Measurements from ENCODE around the gene PDE11A.

PDE11A gene

DNA sequence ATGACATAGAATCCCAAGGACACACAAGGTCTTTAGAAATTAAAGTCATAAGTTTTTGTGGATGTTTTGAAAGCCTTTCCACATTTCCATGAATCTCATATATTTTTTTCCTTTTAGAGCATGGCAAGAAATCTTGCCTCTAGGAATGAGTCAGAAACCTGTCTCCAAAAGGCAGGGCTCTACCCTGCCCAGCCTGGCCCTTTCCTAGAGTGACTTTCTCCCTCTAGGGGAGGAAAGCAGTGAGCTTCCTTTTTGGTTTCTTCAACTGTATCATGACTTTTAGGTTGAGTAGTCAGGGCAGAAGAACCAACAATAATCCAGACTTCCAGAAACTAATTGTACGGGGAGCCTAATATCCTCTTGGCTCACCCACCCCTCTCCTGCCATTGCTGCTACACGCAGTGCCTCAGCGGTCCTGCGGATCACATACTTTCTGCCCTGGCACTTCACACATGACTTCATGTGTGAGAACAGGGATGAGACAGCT is 379.8 kb downstream of the PDE11A start:
- no peak for DNase-seq (ENCODE audit: low read depth)

- DNase-seq (ENCODE audit: low read depth): no peak
Observed at GRCh38 chr2:177692042-177692782, 380.4 kb downstream of the PDE11A start.

DNA sequence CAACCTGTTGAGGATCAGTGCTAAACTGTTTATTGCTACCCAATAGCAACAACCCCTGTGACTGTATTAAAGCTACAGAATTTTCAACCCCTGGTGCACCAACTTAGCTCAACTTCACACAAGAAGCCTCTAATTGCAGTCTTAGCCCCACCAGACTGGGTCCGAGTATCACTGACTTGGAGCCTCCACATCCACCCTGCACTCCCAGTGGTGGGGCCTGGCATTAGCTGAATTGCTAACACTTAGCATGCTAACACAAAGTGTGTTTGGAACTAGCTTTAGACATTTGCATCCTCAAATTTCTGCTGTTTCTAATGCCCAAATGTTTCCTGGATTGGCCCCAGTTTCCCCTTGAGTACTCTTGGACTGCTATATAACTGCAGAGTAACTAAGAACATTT is 381.4 kb downstream of the PDE11A start:
- no peak for DNase-seq (ENCODE audit: low read depth)

- DNase-seq (ENCODE audit: low read depth): no peak
Observed at GRCh38 chr2:177689623-177690022, 383.0 kb downstream of the PDE11A start.

DNA sequence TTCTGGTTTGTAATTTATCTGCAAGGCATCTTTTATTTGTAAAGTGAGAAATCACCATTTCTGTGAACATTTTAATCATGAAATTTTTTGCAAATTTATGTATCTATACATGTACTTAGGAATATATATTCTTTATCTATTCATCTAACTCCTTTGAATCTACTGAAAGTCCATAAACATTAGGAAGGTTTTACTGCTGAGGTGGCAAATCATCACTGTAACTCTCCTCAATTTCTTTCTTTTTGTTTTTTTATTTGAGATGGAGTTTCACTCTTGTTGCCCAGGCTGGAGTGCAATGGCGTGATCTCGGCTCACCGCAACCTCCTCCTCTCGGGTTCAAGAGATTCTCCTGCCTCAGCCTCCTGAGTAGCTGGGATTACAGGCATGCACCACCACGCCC is 383.7 kb downstream of the PDE11A start:
- no peak for DNase-seq (ENCODE audit: low read depth)

- DNase-seq (ENCODE audit: low read depth): no peak
Observed at GRCh38 chr2:177683661-177684069, 388.9 kb downstream of the PDE11A start.

DNA sequence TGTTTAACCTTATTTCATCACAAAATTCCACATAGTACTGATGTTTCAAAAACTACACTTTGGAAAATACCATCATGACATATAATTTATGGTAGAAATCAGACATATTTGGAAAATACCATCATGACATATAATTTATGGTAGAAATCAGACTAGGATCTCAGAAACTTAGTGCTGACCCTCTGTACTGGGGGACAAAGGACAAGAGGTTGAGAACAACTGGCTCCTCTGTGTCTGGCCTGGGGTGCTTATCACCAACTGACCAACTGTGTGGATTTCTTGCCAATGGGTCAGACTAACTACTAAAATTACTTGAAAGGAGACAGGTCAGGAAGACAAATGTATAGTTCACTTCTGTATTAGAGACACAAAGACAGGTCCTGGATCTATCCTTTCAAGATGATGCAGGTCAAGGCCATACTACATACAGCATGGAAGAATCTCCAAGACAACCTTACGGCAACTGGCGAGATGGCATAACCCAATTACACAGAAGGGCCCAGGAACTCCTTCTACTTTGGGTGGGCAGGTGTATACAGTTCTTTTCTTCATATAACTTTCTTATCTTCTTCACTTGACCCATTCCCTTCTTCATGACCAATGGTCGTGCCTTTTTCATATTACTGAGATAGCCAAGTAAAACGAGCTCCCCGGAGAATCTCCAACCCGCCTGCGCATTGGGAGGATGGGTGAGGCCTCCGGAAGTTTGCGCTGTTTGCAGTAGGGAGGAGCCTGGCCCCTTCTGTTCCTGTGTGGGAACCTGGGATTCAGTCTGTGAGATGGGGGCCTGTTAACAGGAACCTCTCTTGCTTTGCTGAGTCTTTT is 389.5 kb downstream of the PDE11A start:
- DNase-seq (ENCODE audit: low read depth): no peak

- DNase-seq (ENCODE audit: low read depth): no peak
Observed at GRCh38 chr2:177682006-177682405, 390.6 kb downstream of the PDE11A start.

DNA sequence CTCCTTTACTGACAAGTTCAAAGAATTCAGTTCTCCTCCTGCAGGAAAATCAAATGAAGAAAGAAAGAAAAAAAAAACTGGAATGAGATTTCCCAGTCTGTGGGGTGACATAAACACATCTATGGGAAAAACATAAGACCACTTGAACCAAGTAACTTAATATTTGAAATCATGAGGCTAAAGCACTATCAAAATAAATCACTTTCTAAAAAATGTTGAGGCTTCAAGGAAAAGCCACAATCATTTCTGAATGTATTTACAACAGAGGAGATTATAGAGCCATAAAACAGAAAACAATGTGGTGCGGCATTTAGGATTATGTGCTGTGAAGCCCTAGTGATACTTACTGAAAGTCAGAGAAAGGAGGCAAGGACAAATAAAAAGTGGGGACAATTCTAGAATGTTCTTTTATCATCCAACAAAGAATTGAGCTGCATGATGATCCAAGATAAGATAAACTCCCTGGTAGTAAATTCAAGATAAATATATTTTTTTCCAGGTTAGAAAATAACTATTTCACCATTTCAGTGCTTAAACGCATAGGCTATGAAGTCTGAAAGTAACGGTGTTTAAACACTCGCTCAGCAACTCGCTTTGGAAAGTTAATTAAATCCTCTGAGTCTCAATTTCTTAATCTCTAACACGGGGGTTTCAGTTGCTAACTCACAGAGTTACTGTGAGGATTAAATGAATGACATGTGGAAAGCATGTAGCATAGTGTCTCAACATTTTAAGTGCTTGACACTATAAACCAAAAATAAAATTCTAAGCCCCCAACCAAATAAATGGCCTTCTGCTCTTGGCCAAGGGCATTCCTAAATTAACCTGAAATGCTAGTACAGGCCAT is 391.5 kb downstream of the PDE11A start:
- no peak for DNase-seq (ENCODE audit: low read depth)

DNA sequence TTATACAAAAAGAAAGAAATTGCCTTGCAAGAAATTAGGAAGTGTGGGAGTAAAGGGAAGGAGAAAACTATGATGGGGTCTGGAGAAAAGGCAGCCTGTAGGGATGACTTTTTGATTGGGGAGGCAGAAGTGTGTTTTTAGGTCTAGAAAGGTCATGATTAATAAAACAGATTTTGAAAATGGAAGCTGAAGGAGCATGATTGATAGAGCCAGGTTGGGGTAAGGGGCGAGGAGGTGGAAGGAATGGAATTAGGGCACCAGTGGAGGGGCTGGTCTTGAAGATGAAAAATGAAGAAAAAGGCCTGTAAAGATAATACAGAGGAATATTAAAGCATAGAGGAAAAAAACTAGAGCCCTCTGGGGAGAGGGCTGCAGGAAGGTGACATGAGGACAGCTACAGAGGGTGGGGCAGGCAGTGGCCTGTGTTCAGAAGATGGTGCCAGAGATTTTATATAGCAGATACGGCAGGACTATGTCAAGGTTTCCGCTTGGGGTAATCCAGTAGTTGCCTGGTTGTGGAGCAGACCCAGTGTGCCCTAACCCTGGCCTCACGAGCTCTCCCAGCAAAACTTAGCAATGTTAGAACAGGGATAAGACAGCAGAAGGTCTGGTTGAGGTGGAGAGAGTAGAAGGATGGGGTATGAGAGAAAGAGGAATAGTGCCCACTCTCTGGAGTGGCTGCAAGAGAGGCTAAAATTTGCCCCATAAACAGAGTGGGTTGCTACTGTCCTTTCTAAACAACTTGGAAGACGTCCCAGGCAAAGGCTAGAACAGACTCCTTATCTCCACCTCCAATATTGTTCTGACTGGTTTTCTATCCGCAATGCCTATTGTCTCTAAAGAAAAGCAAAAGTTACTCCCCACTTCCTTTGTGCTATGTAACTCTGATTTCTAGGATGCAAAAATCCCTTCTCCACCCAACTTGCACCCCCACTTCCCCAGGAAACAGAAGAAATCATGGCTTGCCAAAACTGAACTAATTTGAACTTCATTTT is 392.7 kb downstream of the PDE11A start:
- no peak for DNase-seq (ENCODE audit: low read depth)

DNA sequence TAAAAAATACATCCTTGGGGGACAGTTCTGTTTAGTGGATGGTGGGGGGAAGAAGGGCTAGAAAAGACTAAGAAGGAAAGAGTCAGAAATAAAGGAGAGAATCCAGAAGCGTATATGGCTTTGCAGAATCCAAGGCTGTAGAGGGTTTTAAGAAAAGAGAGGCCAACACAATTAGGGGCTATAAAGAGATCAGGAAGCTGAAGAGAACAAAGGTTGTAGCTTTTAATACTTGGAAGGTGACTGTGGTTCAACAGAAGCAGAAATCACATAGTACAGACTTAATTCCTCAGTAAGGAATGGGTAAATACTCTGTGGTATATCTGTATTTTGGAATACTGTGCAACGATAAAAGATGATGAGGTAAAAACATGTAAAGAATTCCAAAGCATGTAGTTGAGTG is 393.6 kb downstream of the PDE11A start:
- DNase-seq (ENCODE audit: low read depth): no peak

GRCh38 chr2:177676636-177677035 is 395.9 kb downstream of the PDE11A start:
- no peak for DNase-seq (ENCODE audit: low read depth)

- DNase-seq (ENCODE audit: low read depth): no peak
Observed at GRCh38 chr2:177675825-177676224, 396.8 kb downstream of the PDE11A start.

DNA sequence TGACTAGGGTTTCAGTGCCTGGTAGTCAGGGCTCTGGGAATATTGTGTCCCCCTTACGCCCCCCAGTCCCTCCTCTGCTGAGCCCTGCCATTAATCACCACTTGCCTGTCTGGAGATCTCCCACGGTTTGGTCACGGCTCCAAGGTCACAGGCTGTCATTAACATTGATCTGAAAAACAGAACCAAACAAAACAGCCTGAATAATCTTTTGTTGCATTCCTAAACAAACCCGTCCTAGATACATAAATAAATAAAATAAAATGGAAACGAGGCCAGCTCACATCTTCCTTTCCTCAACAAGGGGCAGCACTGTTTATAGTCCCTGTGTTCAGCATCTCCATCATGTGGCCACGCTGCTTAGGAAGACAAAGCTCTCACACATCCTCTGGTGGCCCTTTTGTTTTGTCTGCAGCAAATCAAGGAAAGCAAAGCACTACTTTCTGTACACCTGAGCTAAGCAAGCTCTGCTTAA is 397.2 kb downstream of the PDE11A start:
- no peak for DNase-seq (ENCODE audit: low read depth)

- no peak for DNase-seq (ENCODE audit: low read depth)
Observed at GRCh38 chr2:177673602-177674595, 398.7 kb downstream of the PDE11A start.

DNA sequence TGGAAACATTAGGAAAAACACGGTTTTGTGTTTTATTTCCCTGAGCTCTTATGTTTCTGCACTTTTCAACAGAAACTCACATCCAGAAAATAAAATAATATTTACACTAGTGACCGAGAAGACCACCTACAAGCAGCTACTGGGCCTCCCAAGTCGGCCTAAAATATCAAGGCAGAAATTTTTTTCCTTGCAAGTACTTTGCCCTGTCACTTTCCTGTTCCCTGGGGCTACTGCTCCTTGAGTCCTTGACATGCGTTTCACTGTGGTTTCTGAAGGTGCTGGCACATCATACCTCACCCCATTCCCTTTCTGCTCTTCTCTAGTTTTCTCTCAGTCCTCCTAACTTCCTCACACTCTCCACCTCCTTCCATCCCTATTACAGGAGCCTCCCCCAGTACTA is 400.9 kb downstream of the PDE11A start:
- no peak for DNase-seq (ENCODE audit: low read depth)

DNA sequence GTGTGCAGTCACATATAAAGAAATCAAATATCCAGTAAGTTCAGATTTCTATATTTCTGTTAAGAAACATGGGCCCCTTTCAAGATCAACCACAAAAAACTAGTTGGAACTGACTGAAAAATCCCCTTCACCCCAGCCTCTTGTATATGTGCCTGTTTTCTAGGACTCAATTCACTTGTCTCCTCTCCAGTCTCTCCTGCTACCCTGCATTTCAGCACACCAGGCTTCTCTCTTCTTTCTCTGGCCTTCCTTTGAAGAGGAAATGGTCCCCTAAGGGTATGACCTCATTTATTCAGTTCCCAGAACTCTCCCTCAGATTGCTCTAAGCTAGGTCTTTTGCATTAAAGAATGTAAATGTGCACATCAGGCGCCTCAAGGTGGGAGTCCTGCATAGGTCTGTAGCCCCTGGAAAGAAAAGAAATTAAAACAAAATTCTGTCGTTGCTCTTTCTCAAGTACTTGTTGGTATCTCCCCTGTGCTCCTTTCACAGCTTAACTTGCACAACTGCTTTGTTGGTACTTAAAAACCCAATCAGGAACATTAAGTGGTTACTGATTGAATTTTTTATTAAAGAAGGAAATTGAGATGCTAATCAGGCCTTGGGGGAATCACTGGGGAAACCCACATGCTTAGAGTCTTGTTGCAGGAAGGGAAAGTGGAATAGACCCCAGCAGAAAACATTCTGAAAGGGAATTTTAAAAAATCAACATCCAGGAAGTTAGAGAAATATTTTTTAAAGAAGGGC is 401.6 kb downstream of the PDE11A start:
- no peak for DNase-seq (ENCODE audit: low read depth)

DNA sequence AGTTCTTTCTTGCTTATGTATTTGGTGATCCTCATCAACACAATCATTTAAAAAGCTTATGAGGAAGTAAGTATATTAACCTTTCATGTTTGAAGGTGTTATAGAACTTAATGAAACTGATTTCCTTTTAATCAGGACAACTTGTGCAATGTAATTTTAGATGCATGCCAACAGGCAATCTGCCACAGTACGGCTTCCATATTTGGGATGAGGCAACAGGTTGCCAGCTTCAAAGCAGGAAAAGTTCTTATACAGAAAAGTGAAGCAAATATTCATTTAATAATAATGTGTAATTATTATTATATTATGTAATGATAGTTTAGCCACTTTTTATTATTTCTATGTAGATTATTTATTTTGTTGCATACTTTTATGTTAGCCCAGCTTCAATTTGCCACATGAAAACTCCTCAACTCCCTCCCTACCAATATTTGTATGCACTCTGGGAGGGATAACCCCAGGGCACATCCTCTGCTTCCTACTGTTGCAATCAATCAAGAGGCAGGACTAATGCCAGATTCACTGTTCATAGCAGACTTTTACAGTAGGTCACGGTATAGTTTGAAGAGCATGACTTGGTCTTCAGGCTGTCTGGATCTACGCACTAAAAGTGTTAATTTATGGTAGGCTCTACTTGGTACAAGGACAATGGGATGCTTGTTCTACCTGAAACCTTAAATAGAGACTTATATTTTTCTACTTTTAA is 402.8 kb downstream of the PDE11A start:
- DNase-seq (ENCODE audit: low read depth): no peak

All from stimulated activated CD8-positive, alpha-beta memory T cell treated with anti-CD3 and anti-CD28 coated beads, Interleukin-15, amount 100 ng/mL, for 1 hour (primary cell).